H1 (cell line): ENCODE results near the gene UNK. TPM values are rescaled to one million over a fixed set of nuclear protein-coding genes. Genes with fewer than 3 reads are reported as not detected.

Source experiments
- CTCF ChIA-PET: fragments of 300-600 bp; sonication (Branson Sonifier 250); formaldehyde crosslinking; loops from one replicate; lab custom pipeline; 2021; ENCODE audit not compliant: partially characterized antibody; lab: Charles Lee
- POLR2A ChIA-PET: fragments of 300-600 bp; sonication (Branson Sonifier 250); formaldehyde crosslinking; loops from one replicate; lab custom pipeline; 2021; ENCODE audit warnings: inconsistent platforms; ENCODE audit not compliant: partially characterized antibody; lab: Charles Lee
- DNase-seq, 2 experiments: peaks; one replicate each; pipeline versions ENCODE4 v3.0.0 to v3.0.0-alpha.2; 2010 to 2022; ENCODE audit warnings: low spot score in 2 of 2, low read depth in 1 of 2, mixed read lengths in 1 of 2
- FAIRE-seq: peaks from 2 replicates; lab custom pipeline; 2011; peaks lifted over from hg19 to GRCh38; lab: Jason Lieb, UNC
- H2AFZ ChIP-seq: 2 replicates; pipeline ENCODE4 v1.8.1; 2012; ENCODE audit warnings: low read length, inconsistent platforms
- H2AK5ac ChIP-seq: 2 replicates; pipeline ENCODE4 v1.6.1; 2013; ENCODE audit warnings: low read depth, low read length
- H2BK120ac ChIP-seq: replicated peaks from 2 replicates; pipeline ENCODE3; 2013; ENCODE audit warnings: low read depth, low read length, inconsistent platforms
- H2BK12ac ChIP-seq: 2 replicates; pipeline ENCODE4 v1.6.1; 2013; ENCODE audit warnings: low read depth, low read length
- H2BK15ac ChIP-seq: 2 replicates; pipeline ENCODE4 v1.6.1; 2013; ENCODE audit warnings: low read length
- H2BK20ac ChIP-seq: 2 replicates; pipeline ENCODE4 v1.6.1; 2013; ENCODE audit warnings: low read length
- H2BK5ac ChIP-seq: 2 replicates; pipeline ENCODE4 v1.6.1; 2013; ENCODE audit warnings: low read depth, low read length
- H3K14ac ChIP-seq: 2 replicates; pipeline ENCODE4 v1.6.1; 2013; ENCODE audit warnings: inconsistent platforms; ENCODE audit not compliant: insufficient read length
- H3K18ac ChIP-seq: 2 replicates; pipeline ENCODE4 v1.6.1; 2013; ENCODE audit warnings: low read length; ENCODE audit errors: extremely low read depth
- H3K23ac ChIP-seq: 2 replicates; pipeline ENCODE4 v1.6.1; 2013; ENCODE audit warnings: inconsistent platforms; ENCODE audit not compliant: insufficient read length
- H3K23me2 ChIP-seq: 2 replicates; pipeline ENCODE4 v1.6.1; 2013; ENCODE audit warnings: low read depth, low read length
- H3K27ac ChIP-seq: 2 replicates; pipeline ENCODE4 v1.6.1; 2011; ENCODE audit warnings: low read depth, low read length, inconsistent platforms
- H3K27me3 ChIP-seq, 4 experiments: replicated peaks in 1 of 4; 1 replicate in 1 of 4; 2 replicates in 3 of 4; pipeline versions ENCODE4 v1.6.1 to v1.8.1; 2011 to 2013; ENCODE audit warnings: low read length in 3 of 4, mild to moderate bottlenecking in 3 of 4, inconsistent platforms in 2 of 4, mixed read lengths in 2 of 4, moderate library complexity in 1 of 4; ENCODE audit not compliant: control insufficient read depth in 3 of 4, insufficient read depth in 3 of 4; ENCODE audit errors: extremely low read depth in 1 of 4
- H3K36me3 ChIP-seq, 4 experiments: 2 replicates each; pipeline versions ENCODE4 v1.6.1 to v1.8.1; 2011 to 2013; ENCODE audit warnings: mild to moderate bottlenecking in 4 of 4, low read length in 3 of 4, moderate library complexity in 2 of 4, control low read depth in 1 of 4, inconsistent platforms in 1 of 4; ENCODE audit not compliant: insufficient read depth in 4 of 4, control insufficient read depth in 2 of 4
- H3K4ac ChIP-seq: replicated peaks from 2 replicates; pipeline ENCODE3; 2013; ENCODE audit warnings: low read length, low read depth, mixed read lengths, inconsistent platforms; ENCODE audit not compliant: insufficient read length
- H3K4me1 ChIP-seq, 4 experiments: replicated peaks in 1 of 4; 1 replicate in 1 of 4; 2 replicates in 3 of 4; pipeline versions ENCODE4 v1.6.1 to v1.8.1; 2011 to 2013; ENCODE audit warnings: low read length in 3 of 4, inconsistent platforms in 2 of 4, mixed read lengths in 1 of 4; ENCODE audit not compliant: insufficient read depth in 4 of 4, control insufficient read depth in 3 of 4
- H3K4me2 ChIP-seq, 2 experiments: 2 replicates each; pipeline versions ENCODE4 v1.6.1 to v1.8.1; 2011 to 2013; ENCODE audit warnings: low read depth in 2 of 2, low read length in 2 of 2, control low read depth in 1 of 2, inconsistent platforms in 1 of 2, mild to moderate bottlenecking in 1 of 2; ENCODE audit not compliant: insufficient read depth in 1 of 2
- H3K4me3 ChIP-seq, 4 experiments: fragments of 200-600, 300-600 bp in 1 of 4; sonication (generic), shearing (Covaris generic), sonication (Bioruptor Twin) in 1 of 4; 2 replicates each; pipeline versions ENCODE4 v1.5.1 to v1.8.1; 2011 to 2016; ENCODE audit warnings: low read length in 4 of 4, low read depth in 3 of 4, control low read depth in 2 of 4, inconsistent platforms in 2 of 4, mild to moderate bottlenecking in 2 of 4, mixed read lengths in 1 of 4, moderate library complexity in 1 of 4; ENCODE audit not compliant: insufficient read depth in 2 of 4; ENCODE audit errors: extremely low read depth in 1 of 4
- H3K56ac ChIP-seq: replicated peaks from 2 replicates; pipeline ENCODE3; 2013; ENCODE audit warnings: low read depth, mild to moderate bottlenecking, mixed read lengths, low read length, inconsistent platforms; ENCODE audit not compliant: insufficient read length
- H3K79me1 ChIP-seq: 2 replicates; pipeline ENCODE4 v1.6.1; 2013; ENCODE audit warnings: low read depth, low read length, control low read depth
- H3K79me2 ChIP-seq, 2 experiments: 2 replicates each; pipeline versions ENCODE4 v1.6.1 to v1.8.1; 2012 to 2013; ENCODE audit warnings: low read length in 2 of 2, mild to moderate bottlenecking in 2 of 2, inconsistent platforms in 1 of 2; ENCODE audit not compliant: insufficient read depth in 2 of 2, control insufficient read depth in 1 of 2
- H3K9ac ChIP-seq, 4 experiments: replicated peaks in 1 of 4; 1 replicate in 1 of 4; 2 replicates in 3 of 4; pipeline versions ENCODE4 v1.6.1 to v1.8.1; 2011 to 2013; ENCODE audit warnings: low read depth in 3 of 4, low read length in 3 of 4, control low read depth in 2 of 4, mild to moderate bottlenecking in 2 of 4, moderate library complexity in 2 of 4, inconsistent platforms in 1 of 4; ENCODE audit errors: extremely low read depth in 1 of 4
- H3K9me3 ChIP-seq, 2 experiments: 2 replicates each; pipeline versions ENCODE4 v1.6.1 to v1.8.1; 2012 to 2013; ENCODE audit warnings: mild to moderate bottlenecking in 2 of 2, moderate library complexity in 2 of 2, control low read depth in 1 of 2, inconsistent platforms in 1 of 2, low read depth in 1 of 2, low read length in 1 of 2, mixed read lengths in 1 of 2; ENCODE audit not compliant: insufficient read depth in 2 of 2
- H4K20me1 ChIP-seq, 2 experiments: replicated peaks in 1 of 2; 2 replicates each; pipeline versions ENCODE3 to v1.8.1; 2011 to 2013; ENCODE audit warnings: inconsistent platforms in 2 of 2, low read length in 2 of 2, mild to moderate bottlenecking in 1 of 2; ENCODE audit not compliant: insufficient read depth in 2 of 2, control insufficient read depth in 1 of 2
- H4K5ac ChIP-seq: 2 replicates; pipeline ENCODE4 v1.6.1; 2013; ENCODE audit warnings: low read length, low read depth, mixed read lengths, inconsistent platforms; ENCODE audit not compliant: insufficient read length
- H4K8ac ChIP-seq: 2 replicates; pipeline ENCODE4 v1.8.0; 2013; ENCODE audit warnings: mild to moderate bottlenecking, moderate library complexity, low read length, inconsistent platforms; ENCODE audit not compliant: insufficient read depth; ENCODE audit errors: extremely low read depth
- H4K91ac ChIP-seq: replicated peaks from 2 replicates; pipeline ENCODE3; 2013; ENCODE audit warnings: low read length, mixed read lengths, inconsistent platforms; ENCODE audit not compliant: insufficient read length
- BACH1 ChIP-seq: IDR thresholded peaks from 2 replicates; pipeline ENCODE4 v1.6.1; 2012; ENCODE audit warnings: low read length, improper control_type of control experiment
- CBX5 ChIP-seq: fragments of 300-800, 300-1000 bp; sonication (generic); IDR thresholded peaks from 2 replicates; pipeline ENCODE4 v1.7.1; 2016; ENCODE audit warnings: antibody characterized with exemption, low read length, low read depth
- CEBPB ChIP-seq: IDR thresholded peaks from 2 replicates; pipeline ENCODE4 v1.6.1; 2012; ENCODE audit warnings: low read depth, low read length
- KDM5A ChIP-seq: fragments of 200-600 bp; IDR thresholded peaks from 2 replicates; pipeline ENCODE4 v1.7.1; 2012; ENCODE audit warnings: mild to moderate bottlenecking, low read length, inconsistent platforms, mixed read lengths
- MAFK ChIP-seq: IDR thresholded peaks from 2 replicates; pipeline ENCODE4 v1.6.1; 2012; ENCODE audit warnings: low read depth, mild to moderate bottlenecking, improper control_type of control experiment, low read length
- NRF1 ChIP-seq: IDR thresholded peaks from 2 replicates; pipeline ENCODE4 v1.6.1; 2011; ENCODE audit warnings: mild to moderate bottlenecking, low read depth, low read length, improper control_type of control experiment
- SIRT6 ChIP-seq: IDR thresholded peaks from one replicate; pipeline ENCODE4 v1.7.1; 2012; ENCODE audit warnings: low read length, inconsistent platforms
- SUZ12 ChIP-seq: fragments of 200-600 bp; sonication (generic); IDR thresholded peaks from 2 replicates; pipeline ENCODE4 v1.6.1; 2012; ENCODE audit warnings: mild to moderate bottlenecking, inconsistent platforms, low read length, moderate library complexity, mixed read lengths
- TAF7 ChIP-seq: optimal IDR thresholded peaks from 2 replicates; pipeline ENCODE3; 2011; ENCODE audit warnings: low read depth, mild to moderate bottlenecking, inconsistent platforms, low read length, moderate library complexity, borderline replicate concordance
- TEAD4 ChIP-seq: IDR thresholded peaks from 2 replicates; pipeline ENCODE4 v1.6.1; 2012; ENCODE audit warnings: low read depth, low read length, inconsistent platforms, mixed read lengths
- whole genome bisulfite sequencing, 2 experiments: shearing (Covaris generic) in 1 of 2; methylation state at CpG; one replicate each; pipeline versions ENCODE4 v1.1.6 to v1.1.7; 2013 to 2015; ENCODE audit warnings: low lambda C conversion rate in 2 of 2, mixed read lengths in 2 of 2, inconsistent platforms in 1 of 2, low coverage in 1 of 2, missing lambda C conversion rate in 1 of 2; ENCODE audit not compliant: insufficient replicate concordance in 2 of 2, insufficient coverage in 1 of 2, insufficient read length in 1 of 2; ENCODE audit errors: extremely low coverage in 1 of 2, missing lambda C conversion rate in 1 of 2; 5-methylcytosine and 5-hydroxymethylcytosine counted together
- polyA plus RNA-seq, 7 experiments: library from polyadenylated mRNA; depleted of rRNA in 3 of 7; stranded (reverse) in 5 of 7; unstranded in 2 of 7; fragments of >200 nt in 5 of 7; fragments of 200-250 nt in 2 of 7; gene quantifications; 1 replicate in 5 of 7; 2 replicates in 1 of 7; 4 replicates in 1 of 7; pipeline versions ENCODE4 v1.2.1 to v1.2.3, GENCODE V29; 2011 to 2013; ENCODE audit warnings: missing spikeins in 2 of 7, mixed read lengths in 2 of 7
- total RNA-seq: library from RNA; stranded (reverse); fragmentation: NEBNext Ultra II Directional; extraction: Animal tissue kit (Norgen Biotek cat#: 25700); gene quantifications from 2 replicates; pipeline ENCODE4 v1.2.1, GENCODE V29; 2021

UNK gene
- total and polyA plus RNA-seq, 2 of the 8 experiments (the other 6 are each of a cell fraction or from before 2014, with no cell fraction given): 24.2 to 33.3 TPM

DNA sequence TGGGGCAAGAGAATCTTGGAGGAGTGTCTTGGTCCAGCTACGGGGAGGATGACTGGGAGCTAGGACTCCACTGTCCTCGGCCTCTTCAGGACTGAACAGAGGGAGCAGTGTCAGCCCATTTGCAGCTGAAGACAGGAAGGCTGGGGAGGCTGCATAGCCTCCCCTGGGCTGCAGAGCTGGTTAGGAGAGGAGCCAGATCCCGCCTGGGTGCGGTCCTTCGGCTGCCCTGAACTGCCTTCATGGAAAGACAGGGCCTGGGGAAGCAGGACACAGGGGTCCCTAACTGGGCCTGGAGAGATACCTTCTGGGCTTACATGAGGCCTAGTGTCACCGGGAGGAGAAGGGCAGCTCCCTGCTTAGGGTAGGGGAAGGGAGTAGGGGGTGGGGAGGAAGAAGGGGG is 33.0 kb downstream of the UNK start:
- no peak overlapping the region for H3K9ac ChIP-seq
- H3K23ac ChIP-seq: no peak overlapping the region
- no peak overlapping the region for H3K4me2 ChIP-seq
- H3K4ac ChIP-seq: no peak overlapping the region
- H3K56ac ChIP-seq: no peak overlapping the region
- H4K91ac ChIP-seq: no peak overlapping the region
- TF ChIP-seq NRF1 (no peak), MAFK (no peak), CBX5 (no peak), SIRT6 (no peak), KDM5A (no peak), TEAD4 (no peak), BACH1 (no peak), CEBPB (no peak), TAF7 (no peak), SUZ12 (no peak)
- H4K5ac ChIP-seq: no peak overlapping the region
- H2AFZ ChIP-seq: no peak overlapping the region
- no peak overlapping the region for H2BK15ac ChIP-seq
- no peak overlapping the region for H3K27ac ChIP-seq
- H3K79me2 ChIP-seq: no peaks in the 10 kb centered on the region
- no peak overlapping the region for H2AK5ac ChIP-seq
- no peak overlapping the region for H3K18ac ChIP-seq
- no peak overlapping the region for H2BK12ac ChIP-seq
- no peak overlapping the region for H2BK20ac ChIP-seq
- H3K27me3 ChIP-seq: no peaks in the 10 kb centered on the region
- H3K36me3 ChIP-seq: peaks cover 32 to 73% (median 61%) of the 10 kb centered on the region in 4 experiments
- no peak overlapping the region for H3K4me3 ChIP-seq
- FAIRE-seq (no peak), DNase-seq (no peak)
- no peaks in the 10 kb centered on the region for H3K79me1 ChIP-seq
- POLR2A ChIA-PET: interaction anchor here (1.4 to 5.0 kb wide), 4 partner anchors 10 to 38 kb away, joined by 3 to 36 read pairs (median 6); partner anchors contain the start of gene UNK
- no peak overlapping the region for H2BK120ac ChIP-seq
- H3K4me1 ChIP-seq: no peaks in the 10 kb centered on the region
- H4K20me1 ChIP-seq: peaks cover 0 to 12% of the 10 kb centered on the region in 2 experiments
- CTCF ChIA-PET: interaction anchor here (0.8 to 9.6 kb wide), 7 partner anchors 10 to 44 kb away, joined by 3 to 104 read pairs (median 4); partner anchors contain the start of gene UNC13D
- H3K14ac ChIP-seq: no peak overlapping the region
- WGBS, 2 experiments: 94% methylated on average over 6 of the region's 6 CpGs; no CpG with 5 or more reads in 1 of the 2 experiments
- H4K8ac ChIP-seq: no peak overlapping the region
- H3K23me2 ChIP-seq: no peaks in the 10 kb centered on the region
- H2BK5ac ChIP-seq: no peak overlapping the region
- H3K9me3 ChIP-seq: no peaks in the 10 kb centered on the region
